Heart right ventricle (tissue), 16 donors: ENCODE measurements around the gene MYO5B. TPM values are rescaled to one million over a fixed set of nuclear protein-coding genes. Genes with fewer than 3 reads are reported as not detected.

Source experiments
- ATAC-seq, 8 donors: fragments of 200-7000 bp; cut with Tn5 transposase; one replicate each; pipeline ENCODE4 v1.9.1; 2020; ENCODE audit warnings: mild to moderate bottlenecking in 8 of 8, moderate library complexity in 8 of 8, moderate number of reproducible peaks in 1 of 8
- DNase-seq, 2 donors: peaks; one replicate each; pipeline ENCODE4 v3.0.0-alpha.2; 2020
- H3K27ac ChIP-seq, 10 donors: fragments of 200-600 bp; sonication (generic) in 2 of 10; one replicate each; pipeline versions ENCODE4 v1.5.0 to v1.8.0; 2020 to 2022; ENCODE audit warnings: mild to moderate bottlenecking in 3 of 10
- H3K27me3 ChIP-seq, 7 donors: fragments of 200-600 bp; one replicate each; pipeline ENCODE4 v1.8.0; 2021 to 2022; ENCODE audit warnings: mild to moderate bottlenecking in 2 of 7
- H3K36me3 ChIP-seq, 9 donors: fragments of 200-600 bp; sonication (generic) in 1 of 9; one replicate each; pipeline versions ENCODE4 v1.5.0 to v1.8.0; 2020 to 2022; ENCODE audit warnings: mild to moderate bottlenecking in 2 of 9
- H3K4me1 ChIP-seq, 9 donors: fragments of 200-600 bp; sonication (generic) in 1 of 9; one replicate each; pipeline versions ENCODE4 v1.5.0 to v1.8.0; 2020 to 2022; ENCODE audit warnings: mild to moderate bottlenecking in 4 of 9
- H3K4me3 ChIP-seq, 10 donors: fragments of 200-600 bp; sonication (generic) in 2 of 10; one replicate each; pipeline versions ENCODE4 v1.5.0 to v1.8.0; 2020 to 2022; ENCODE audit warnings: mild to moderate bottlenecking in 7 of 10, moderate library complexity in 2 of 10
- H3K9me3 ChIP-seq, 11 donors: fragments of 200-600 bp in 10 of 11; sonication (generic) in 2 of 11; one replicate each; pipeline versions ENCODE4 v1.5.0 to v1.8.0; 2013 to 2022; ENCODE audit warnings: mild to moderate bottlenecking in 2 of 11, control low read depth in 1 of 11, moderate library complexity in 1 of 11
- WGBS, 2 donors: extraction: QIAGEN DNeasy Blood & Tissue Kit; methylation state at CpG; one replicate each; pipeline ENCODE4 v1.1.7; 2013; ENCODE audit warnings: inconsistent platforms in 1 of 2; 5-methylcytosine and 5-hydroxymethylcytosine counted together
- intact Hi-C, 10 donors: fragments of 100-400 bp; cut with DNase I; formaldehyde crosslinking; loops; one replicate each; pipeline versions ENCODE4 v1.11.1 to v1.14.2; 2022
- polyA plus RNA-seq, 2 donors: library from polyadenylated mRNA; stranded (reverse); fragments of 200-250 nt; gene quantifications; one replicate each; pipeline ENCODE4 v1.2.3, GENCODE V29; 2013
- total RNA-seq, 10 donors: library from RNA; stranded (reverse); fragmentation: NEBNext Ultra II Directional in 3 of 10; extraction: Animal tissue kit (Norgen Biotek cat#: 25700) in 3 of 10; gene quantifications; one replicate each; pipeline versions ENCODE4 v1.2.1 to v1.2.4, GENCODE V29; 2021 to 2023
- TF ChIP-seq, protein P1 (sequence below), 9 donors: fragments of 200-600 bp; sonication (generic) in 2 of 9; IDR thresholded peaks; one replicate each; pipeline versions ENCODE4 v1.5.0 to v1.8.0; 2021 to 2022; ENCODE audit warnings: antibody characterized with exemption in 9 of 9, mild to moderate bottlenecking in 5 of 9, moderate library complexity in 1 of 9
- donor health status: Arrhythmogenic right ventricular cardiomyopathy.
- donor health status: ischemic (EF 13 %, LVEDD 7.1; RV severe dilation, severe dysfunction).
- donor health status: healthy with polysubstance abuse.
- donor health status: DM: no; HTN: yes; CAD: no.
- donor health status: DM: no; HTN: no; CAD: no.
- donor health status: ischemic (EF 25% LVEDD 6.9; RV normal size, moderate dysfunction).
- donor health status: ischemic (EF 25% LVEDD 5.7; RV mildly dilated, moderate dysfunction).
- donor health status: healthy.
- donor health status: DM: yes; HTN: yes; CAD: no.
- donor health status: Ischemic cardiomyopathy.
- donor health status: ischemic (EF 35%, LVEDD 5.7; RV mildly dilated, moderate dysfunction).
- donor health status: nonischemic (EF 11% LVEDD 7.7; RV severe dilation, severe dysfunction).
- donor health status: DM: yes; HTN: yes; CAD: no.
- donor health status: PGD.
- donor health status: ischemic (EF 29% LVEDD 5.4; RV normal size, mild dysfunction).
- donor health status: nonischemic (EF 23%, LVEDD 6.1; RV moderate dilation, normal function).

The MYO5B gene
- total and polyA plus RNA-seq, 12 donors: 0.20 to 3.7 (median 0.93) TPM

DNA sequence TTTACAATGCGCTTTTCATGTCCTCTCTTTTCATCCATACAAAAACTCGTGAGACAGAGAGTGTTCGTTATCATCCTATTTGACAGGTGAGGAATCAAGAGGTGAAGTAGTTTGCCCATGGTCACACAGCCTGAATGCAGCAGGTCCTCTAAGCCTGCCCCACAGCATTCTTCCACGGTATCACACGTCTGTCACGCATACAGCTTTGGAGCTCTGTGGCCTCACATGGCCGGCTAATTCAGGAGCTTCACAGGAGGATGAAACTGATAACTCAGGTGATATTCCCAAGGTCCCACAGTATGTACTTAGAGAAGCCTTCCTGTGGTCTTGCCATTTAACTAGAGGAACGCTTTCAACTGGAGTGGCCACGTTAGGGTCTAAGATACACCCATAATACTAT, 59.0 kb downstream of the MYO5B start:
- H3K9me3 ChIP-seq: no peaks in the 10 kb centered on the region
- H3K27me3 ChIP-seq: peaks cover 0 to 29% (median 3%) of the 10 kb centered on the region in 7 donors
- intact Hi-C loops: no loop called here
- DNase-seq (no peak), ATAC-seq (no peak)
- no peak overlapping the region for H3K27ac ChIP-seq
- no peak overlapping the region for H3K4me3 ChIP-seq
- no peaks in the 10 kb centered on the region for H3K4me1 ChIP-seq
- WGBS, 2 donors: 66 to 71% methylated on average over 9 of the region's 9 CpGs
- no peaks in the 10 kb centered on the region for H3K36me3 ChIP-seq
- TF ChIP-seq, protein P1, sequence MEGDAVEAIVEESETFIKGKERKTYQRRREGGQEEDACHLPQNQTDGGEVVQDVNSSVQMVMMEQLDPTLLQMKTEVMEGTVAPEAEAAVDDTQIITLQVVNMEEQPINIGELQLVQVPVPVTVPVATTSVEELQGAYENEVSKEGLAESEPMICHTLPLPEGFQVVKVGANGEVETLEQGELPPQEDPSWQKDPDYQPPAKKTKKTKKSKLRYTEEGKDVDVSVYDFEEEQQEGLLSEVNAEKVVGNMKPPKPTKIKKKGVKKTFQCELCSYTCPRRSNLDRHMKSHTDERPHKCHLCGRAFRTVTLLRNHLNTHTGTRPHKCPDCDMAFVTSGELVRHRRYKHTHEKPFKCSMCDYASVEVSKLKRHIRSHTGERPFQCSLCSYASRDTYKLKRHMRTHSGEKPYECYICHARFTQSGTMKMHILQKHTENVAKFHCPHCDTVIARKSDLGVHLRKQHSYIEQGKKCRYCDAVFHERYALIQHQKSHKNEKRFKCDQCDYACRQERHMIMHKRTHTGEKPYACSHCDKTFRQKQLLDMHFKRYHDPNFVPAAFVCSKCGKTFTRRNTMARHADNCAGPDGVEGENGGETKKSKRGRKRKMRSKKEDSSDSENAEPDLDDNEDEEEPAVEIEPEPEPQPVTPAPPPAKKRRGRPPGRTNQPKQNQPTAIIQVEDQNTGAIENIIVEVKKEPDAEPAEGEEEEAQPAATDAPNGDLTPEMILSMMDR (IDR thresholded peaks at IDR 0.05): no peak

DNA sequence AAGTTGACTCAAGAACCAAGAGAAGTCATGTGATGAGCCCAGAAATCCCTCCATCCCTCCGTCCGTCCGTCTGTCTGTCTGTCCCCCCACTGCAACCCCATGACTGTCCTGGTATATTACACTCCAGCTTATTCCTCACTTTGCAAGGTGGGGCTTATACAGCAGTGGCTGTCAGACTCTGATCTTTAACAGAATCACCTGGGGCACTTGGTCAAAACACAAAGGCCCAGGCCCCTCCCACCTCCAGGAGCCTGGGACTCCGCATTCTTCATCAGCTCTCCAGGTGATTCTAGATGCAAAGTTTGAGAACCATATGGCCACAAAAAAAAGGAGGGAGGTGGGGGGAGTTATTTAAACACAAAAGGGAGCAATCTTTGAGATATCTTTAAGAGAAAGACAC, 61.4 kb downstream of the MYO5B start:
- WGBS, 2 donors: 81 to 83% methylated on average over 4 of the region's 4 CpGs
- Histone ChIP-seq H3K36me3 (no peaks in the 10 kb centered on the region), H3K4me1 (no peaks in the 10 kb centered on the region), H3K4me3 (no peak overlapping the region), H3K27ac (no peak overlapping the region), H3K9me3 (no peaks in the 10 kb centered on the region), H3K27me3 (peaks cover 0 to 33% (median 5%) of the 10 kb centered on the region in 7 donors)
- TF ChIP-seq, protein P1 (IDR thresholded peaks at IDR 0.05): no peak
- DNase-seq (no peak), ATAC-seq (no peak)
- intact Hi-C loops: no loop called here

DNA sequence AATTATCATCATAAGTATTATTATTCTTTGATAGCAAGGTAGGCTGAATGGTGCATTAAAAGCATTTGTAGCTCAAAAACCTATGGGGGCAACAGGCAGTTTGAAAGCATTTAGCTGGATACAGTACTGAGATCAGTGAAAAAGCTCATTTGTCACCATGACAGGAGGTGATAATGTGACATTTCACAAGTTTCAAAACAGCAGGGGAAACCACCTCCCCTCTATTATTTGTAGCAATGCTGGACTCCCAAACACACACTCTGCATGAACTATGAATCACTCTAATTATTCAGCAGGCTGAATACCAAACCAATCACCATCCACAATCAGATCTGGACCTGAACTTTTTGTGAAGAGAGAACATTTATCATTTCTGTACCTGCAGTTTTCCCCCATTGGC, 63.4 kb downstream of the MYO5B start:
- Histone ChIP-seq H3K4me3 (no peak overlapping the region), H3K9me3 (no peaks in the 10 kb centered on the region), H3K36me3 (no peaks in the 10 kb centered on the region), H3K27me3 (peaks cover 0 to 29% (median 5%) of the 10 kb centered on the region in 7 donors), H3K4me1 (no peaks in the 10 kb centered on the region), H3K27ac (no peak overlapping the region)
- ATAC-seq: no peak
- intact Hi-C loops: no loop called here
- TF ChIP-seq, protein P1 (IDR thresholded peaks at IDR 0.05): no peak
- no peak for DNase-seq

DNA sequence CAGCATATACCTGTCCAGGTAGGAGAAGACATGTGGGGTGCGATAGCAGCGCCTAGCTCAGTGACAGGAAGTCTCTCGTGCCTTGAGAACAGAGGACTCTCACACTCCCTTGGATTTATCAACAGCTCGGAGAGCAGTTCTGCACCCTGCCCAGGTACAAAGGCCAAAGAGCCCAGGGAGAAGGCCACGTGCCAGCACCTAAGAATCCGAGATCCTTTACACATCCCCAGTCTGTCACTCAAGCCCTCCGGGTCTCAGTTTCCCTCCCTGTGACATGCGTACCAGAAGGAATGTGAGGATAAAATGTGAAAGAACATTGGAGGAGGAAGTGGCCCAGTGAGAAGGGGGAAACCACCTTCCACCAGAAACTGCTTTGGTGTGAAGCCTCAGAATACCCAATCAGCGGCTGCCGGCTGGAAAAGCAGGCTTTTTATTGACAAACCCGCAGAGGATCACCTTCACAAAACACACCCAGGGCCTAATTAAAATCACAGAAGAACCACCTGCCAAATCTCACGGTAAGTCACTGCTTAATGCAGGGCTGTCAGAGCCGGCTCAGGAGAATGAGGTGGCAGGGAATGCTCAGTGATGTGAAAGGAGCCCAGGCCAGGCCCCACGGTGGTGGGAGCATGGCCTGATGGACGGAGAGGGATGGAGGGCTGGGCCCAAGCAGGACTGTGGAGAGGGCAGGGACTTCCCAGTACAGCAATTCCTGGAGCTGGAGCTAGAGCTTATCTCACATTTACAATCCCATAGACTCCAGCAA, 66.3 kb downstream of the MYO5B start:
- TF ChIP-seq, protein P1 (IDR thresholded peaks at IDR 0.05): no peak
- no peak overlapping the region for H3K4me3 ChIP-seq
- no peaks in the 10 kb centered on the region for H3K9me3 ChIP-seq
- intact Hi-C loops: no loop called here
- WGBS, 2 donors: 62 to 65% methylated on average over 15 of the region's 15 CpGs
- H3K4me1 ChIP-seq: no peaks in the 10 kb centered on the region
- H3K27ac ChIP-seq: no peak overlapping the region
- ATAC-seq (no peak), DNase-seq (no peak)
- H3K36me3 ChIP-seq: no peaks in the 10 kb centered on the region
- H3K27me3 ChIP-seq: peaks cover 0 to 19% (median 5%) of the 10 kb centered on the region in 7 donors
